DMS153 (cell line): ENCODE data around the gene TUSC2.
A peak's percentile ranks its signal among the peaks of the same experiment; 100 is the strongest.

Source experiments
- DNase-seq: peaks from one replicate; lab custom pipeline; 2025; lab: John Stamatoyannopoulos, UW

Gene TUSC2

DNA sequence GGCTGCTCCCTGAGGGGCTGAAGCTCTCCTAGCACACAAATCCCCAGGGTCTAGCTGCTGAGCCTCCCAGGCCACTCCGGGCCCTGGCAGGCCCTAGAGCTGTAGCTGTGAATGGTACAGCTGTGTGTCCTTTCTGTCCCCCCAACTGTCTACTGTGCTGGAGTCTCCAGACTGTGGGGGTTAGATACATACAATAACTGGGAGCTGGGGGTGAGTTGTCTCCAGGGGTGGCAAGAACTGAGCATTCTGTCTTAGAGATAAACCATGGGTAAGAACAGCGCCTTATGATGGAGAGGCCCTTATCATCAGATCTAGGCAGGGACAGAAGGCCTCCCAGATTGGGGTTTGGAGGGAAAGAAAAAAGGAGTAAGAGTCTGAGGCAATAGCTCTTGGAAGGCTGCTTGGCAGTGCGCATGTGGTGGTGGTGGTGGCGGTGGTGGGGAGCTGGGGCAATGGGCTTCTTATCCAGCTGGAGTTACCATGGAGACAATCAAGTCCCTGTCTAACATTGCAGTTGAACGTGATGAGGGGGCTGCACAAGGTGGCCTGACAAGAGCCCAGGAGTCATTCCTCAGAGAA is 26.3 kb upstream of the TUSC2 start:
- DNase-seq, result no peak

DNA sequence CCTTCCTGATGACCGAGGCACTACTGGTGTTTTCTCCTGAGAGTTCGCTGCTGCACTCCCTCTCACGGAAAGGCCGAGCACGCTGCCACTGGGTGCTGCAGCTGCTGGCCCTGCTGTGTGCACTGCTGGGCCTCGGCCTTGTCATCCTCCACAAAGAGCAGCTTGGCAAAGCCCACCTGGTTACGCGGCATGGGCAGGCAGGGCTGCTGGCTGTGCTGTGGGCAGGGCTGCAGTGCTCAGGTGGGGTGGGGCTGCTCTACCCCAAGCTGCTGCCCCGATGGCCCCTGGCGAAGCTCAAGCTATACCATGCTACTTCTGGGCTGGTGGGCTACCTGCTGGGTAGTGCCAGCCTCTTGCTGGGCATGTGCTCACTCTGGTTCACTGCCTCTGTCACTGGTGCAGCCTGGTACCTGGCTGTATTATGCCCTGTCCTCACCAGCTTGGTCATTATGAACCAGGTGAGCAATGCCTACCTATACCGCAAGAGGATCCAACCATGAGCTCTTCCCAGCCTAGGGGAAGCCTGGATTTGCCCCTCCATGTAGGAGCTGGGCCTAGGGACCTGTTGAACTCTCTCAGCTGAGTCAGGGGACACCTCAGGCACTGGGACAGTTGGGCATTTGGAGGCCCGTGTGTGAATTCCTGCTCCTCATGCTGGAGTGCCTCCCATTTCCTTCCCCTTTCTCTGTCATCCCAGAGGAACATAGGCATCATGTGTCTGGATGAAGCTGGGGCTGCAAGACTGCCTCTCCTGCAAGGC is 25.4 kb upstream of the TUSC2 start:
- DNase-seq, result no peak

DNA sequence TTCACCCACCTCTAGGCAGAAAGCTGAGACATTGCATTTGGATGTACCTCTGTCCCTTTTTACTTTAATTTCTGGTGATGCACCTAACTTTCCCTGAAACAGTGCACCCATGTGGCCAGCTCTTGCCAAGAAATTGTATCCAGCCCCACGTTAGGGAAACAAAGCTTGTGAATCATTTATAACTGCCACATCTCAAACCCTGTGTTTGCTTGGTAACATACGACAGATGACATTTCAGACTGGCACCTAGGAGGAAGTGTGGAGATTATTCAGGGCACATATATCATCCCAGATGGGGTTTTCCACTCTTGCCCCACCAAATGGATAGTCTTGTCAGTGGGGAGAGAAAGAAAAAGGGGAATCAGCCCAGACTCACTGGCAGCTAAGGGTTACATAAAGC is 24.8 kb upstream of the TUSC2 start:
- DNase-seq, result no peak

DNA sequence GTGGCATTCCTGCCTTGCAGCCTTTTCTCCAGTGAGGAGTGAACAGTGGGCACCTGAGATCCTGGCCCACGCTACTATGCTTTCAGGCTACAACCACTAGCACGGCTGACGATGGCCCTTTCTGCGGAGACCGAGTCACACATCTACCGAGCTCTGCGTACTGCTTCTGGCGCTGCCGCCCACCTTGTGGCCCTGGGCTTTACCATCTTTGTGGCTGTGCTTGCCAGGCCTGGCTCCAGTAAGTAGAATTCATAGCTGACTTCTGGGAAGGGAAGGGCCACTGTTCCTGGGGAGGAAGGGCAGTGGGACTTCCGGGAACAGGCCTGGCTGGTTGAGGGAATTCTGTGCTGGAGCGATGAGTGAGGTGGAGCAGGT is 23.3 kb upstream of the TUSC2 start:
- DNase-seq, result no peak

- peak; percentile 71 for DNase-seq
Measured at GRCh38 chr3:50350527-50351322, 22.7 kb upstream of the TUSC2 start, which contains the start of the genes CYB561D2 and NPRL2. Gene CYB561D2 (plus strand): TSS chr3:50350862. CDS start chr3:50351434, 572 bp downstream. Gene NPRL2 (minus strand): TSS chr3:50350775. CDS start chr3:50350652, 123 bp downstream.

- no peak for DNase-seq
Measured at GRCh38 chr3:50350213-50350526, 22.1 kb upstream of the TUSC2 start.

GRCh38 chr3:50347187-50347813 is 19.3 kb upstream of the TUSC2 start:
- peak; percentile 53 for DNase-seq

- DNase-seq, result no peak
Measured at GRCh38 chr3:50345586-50346234, 17.7 kb upstream of the TUSC2 start, which contains the start of gene ZMYND10. Gene ZMYND10 (minus strand): TSS chr3:50345732. CDS start chr3:50345579, 153 bp downstream.

GRCh38 chr3:50345008-50345407 is 17.0 kb upstream of the TUSC2 start:
- no peak for DNase-seq

DNA sequence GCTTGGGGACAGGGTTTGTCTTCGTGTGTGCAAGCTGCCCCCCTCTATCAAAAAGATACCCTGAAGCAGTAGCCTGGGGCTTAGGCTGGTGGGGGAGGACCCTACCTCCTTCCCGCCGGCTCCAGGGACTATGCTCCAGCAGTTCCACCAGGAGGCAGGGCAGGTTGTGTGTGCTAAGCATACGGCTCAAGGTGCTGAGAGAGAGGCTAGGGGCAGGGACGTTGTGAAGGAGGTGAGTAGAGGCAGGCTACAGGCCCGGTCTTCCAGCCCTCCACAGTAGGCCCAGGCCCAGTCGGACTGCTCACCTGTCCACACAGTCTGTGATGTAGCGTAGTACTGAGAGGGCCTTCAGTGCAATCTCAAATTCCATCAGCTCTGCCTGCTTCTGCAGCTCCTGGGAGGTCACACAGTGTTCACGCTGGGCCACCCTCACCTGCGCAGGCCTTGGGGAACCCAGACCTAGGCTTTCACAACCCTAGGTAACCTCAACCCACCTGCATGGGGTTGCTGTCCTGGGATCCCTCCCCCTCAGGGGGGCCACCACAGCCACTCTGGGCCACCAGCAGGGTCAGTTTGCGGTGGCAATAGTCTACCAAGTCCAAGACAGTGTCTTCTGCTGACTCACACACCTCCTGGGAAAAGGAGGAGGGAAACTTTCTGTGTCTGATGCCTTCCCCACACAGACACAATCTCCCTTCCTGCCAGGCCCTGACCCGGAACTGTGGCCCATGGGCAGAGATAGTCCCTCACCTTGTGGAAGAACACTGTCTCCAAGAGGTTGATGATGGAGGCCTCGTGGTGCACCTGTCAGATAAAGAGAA is 15.0 kb upstream of the TUSC2 start:
- no peak for DNase-seq

DNA sequence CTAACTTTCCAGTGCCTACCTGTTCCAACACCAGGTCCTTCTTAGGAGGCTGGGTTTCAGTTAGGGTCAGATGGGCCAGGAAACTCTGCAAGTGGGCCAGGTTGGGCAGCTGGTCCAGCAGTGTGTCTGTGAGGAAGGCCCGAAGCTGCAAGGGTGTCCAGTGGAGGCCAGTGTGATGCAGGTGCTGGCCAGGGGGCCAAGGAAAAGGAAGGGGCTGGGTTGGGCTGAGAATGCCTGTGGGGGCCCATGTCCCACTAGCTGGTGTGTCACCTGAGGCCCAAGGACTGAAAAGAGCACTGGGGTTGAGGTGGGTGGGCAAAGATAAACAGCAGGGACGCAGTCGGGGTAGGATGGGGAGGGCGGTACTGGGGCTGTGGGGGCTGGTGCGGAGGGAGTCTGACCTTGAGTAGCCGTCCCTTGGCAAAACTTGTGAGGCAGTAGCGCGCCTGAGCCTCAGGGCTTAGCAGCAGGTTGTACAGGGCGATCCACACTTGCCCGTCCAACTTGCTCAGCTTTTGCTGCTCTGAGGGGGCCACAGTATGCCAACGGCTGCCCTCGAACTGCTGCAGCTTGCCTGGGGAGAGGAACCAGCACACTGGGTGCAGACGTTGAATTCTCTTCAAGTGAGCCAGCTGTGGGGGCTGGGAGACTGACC is 14.1 kb upstream of the TUSC2 start:
- no peak for DNase-seq

DNA sequence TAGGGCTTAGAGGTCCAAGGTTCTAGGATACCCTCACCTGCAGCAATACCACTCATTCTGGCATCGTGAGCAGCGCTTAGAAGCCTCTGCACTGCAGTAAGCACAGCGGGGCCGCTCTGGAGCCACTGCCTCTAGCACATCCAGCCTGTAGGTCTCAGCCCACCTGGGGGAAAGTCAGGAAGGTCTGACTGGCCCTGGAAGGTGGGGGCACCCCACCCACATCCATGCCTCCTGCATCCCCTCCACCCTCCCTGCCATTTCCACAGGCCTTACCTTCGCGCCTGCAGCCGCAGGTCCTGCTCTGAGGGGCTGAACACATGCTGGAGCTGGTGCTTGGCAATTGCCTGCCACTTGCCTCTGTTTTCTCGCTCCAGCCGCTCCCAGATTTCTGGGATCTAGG is 13.5 kb upstream of the TUSC2 start:
- no peak for DNase-seq

- no peak for DNase-seq
Measured at GRCh38 chr3:50340448-50341329, 12.7 kb upstream of the TUSC2 start, which contains the start of gene RASSF1. Gene RASSF1 (minus strand): TSS chr3:50340836. CDS start chr3:50340805, 31 bp downstream.

DNA sequence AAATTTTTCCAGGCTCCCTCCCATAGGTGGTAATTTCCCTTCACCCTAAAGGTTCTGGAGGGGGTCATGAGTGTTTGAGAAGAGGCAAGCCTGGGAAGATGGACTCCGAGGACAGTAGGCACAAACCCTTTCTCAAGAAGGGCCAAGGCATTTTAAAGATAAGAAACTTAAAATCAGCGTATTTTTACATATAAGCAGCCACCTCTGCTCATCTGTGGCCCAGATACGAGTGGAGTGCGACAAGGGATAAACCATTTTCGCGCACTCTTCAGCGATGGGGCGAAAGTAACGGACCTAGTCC is 12.1 kb upstream of the TUSC2 start:
- no peak for DNase-seq

GRCh38 chr3:50339485-50340146 is 11.6 kb upstream of the TUSC2 start:
- DNase-seq, result no peak

- no peak for DNase-seq
Measured at GRCh38 chr3:50338965-50339364, 10.9 kb upstream of the TUSC2 start.

DNA sequence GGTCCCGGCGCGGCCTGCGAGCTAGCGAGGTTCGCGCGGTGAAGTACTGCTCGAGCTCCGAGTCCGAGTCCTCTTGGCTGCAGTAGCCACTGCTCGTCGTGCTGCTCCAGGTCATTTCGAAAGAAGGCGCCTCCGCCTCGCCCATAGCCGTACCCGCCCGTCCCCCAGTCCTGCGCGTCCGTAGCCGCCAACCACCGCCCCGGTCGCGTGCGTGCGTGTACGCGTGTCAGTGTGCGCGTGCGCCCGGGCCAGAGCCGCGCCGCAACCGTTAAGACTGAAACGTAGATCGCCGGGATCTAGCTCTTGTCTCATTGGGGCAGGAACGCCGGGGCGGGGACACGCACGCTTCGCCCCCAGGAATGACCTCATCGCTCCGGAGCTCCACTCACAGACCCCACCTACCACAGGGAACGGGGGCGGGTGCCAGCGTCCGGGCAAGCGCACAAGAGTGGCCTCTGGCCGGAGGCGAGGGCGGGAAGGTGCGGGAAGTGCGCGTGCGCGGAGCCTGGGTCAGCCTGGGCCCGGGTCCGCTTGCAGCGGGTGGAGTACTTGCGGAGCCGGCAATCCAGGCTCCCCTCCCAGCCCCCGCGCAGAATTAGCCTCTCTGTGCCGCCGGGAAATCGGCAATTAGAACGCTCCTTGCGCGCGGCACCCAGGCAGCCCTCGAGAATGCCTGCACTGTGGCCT is 9.3 kb upstream of the TUSC2 start:
- peak; percentile 92 for DNase-seq

DNA sequence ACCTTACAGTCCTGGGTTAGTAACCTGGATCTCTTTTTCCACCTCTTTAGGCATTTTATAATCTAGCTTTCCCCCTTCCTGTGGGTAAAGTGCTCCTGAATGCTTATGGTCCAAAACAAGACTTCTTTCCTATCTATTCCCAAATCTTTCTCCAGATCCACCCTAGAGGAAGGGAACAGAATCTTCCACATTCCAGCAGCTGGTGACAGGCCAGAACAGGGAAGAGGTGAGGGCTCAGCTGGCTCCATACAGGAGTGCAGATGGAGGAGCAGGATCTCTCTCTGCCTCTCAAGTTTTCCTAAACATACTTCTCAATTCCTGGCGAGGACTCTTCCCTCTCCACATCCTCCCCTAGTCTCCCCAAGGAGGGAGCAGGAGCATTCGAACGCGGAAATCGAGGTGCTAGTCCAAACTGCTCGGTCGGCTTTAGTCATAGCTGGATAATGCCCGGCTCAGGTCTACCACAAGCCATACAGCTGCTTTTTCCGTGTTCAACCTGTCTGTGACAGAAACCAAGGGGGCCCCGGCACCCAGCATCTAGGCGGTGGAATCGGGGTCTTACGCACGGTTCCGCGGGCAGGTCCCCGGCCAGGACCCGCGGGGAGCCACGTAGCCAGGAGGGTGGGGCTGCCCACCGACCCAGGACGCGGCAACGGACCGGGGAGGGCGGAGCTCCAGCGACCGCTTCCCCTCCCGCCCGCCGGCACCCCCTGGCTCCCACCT is 8.6 kb upstream of the TUSC2 start:
- DNase-seq, result no peak
